SU-DHL-6 (cell line): ENCODE measurements around the gene GAB2.

Experiments used
- H2AFZ ChIP-seq: fragments of 200-600 bp; sonication (generic); 2 replicates; pipeline ENCODE4 v1.6.1; 2014; ENCODE audit warnings: low read depth, mild to moderate bottlenecking, moderate library complexity, mixed read lengths, antibody characterized with exemption, low read length; ENCODE audit not compliant: severe bottlenecking
- H3F3A ChIP-seq: fragments of 200-600 bp; shearing (Covaris generic); 2 replicates; pipeline ENCODE4 v1.6.0; 2016; ENCODE audit warnings: antibody characterized with exemption, mild to moderate bottlenecking; ENCODE audit not compliant: insufficient read depth
- H3K27ac ChIP-seq: fragments of 200-600 bp; sonication (generic); 2 replicates; pipeline ENCODE4 v1.5.1; 2016; ENCODE audit warnings: low read depth, mild to moderate bottlenecking, low read length, moderate library complexity, mixed read lengths
- H3K27me3 ChIP-seq: fragments of 200-600 bp; sonication (generic), shearing (Covaris generic); 2 replicates; pipeline ENCODE4 v1.6.0; 2014; ENCODE audit warnings: mild to moderate bottlenecking, low read length
- H3K36me3 ChIP-seq: fragments of 200-600 bp; sonication (generic); 2 replicates; pipeline ENCODE4 v1.6.1; 2014; ENCODE audit warnings: mild to moderate bottlenecking, low read length, mixed read lengths
- H3K4me2 ChIP-seq: fragments of 300-600, 200-600 bp; shearing (Covaris generic), sonication (generic); 2 replicates; pipeline ENCODE4 v1.6.0; 2014; ENCODE audit warnings: low read length, low read depth, mild to moderate bottlenecking; ENCODE audit not compliant: poor library complexity, severe bottlenecking
- H3K4me3 ChIP-seq: fragments of 200-600 bp; sonication (generic); 2 replicates; pipeline ENCODE4 v1.5.1; 2014; ENCODE audit warnings: antibody characterized with exemption, low read length, mild to moderate bottlenecking, mixed read lengths; ENCODE audit not compliant: insufficient read depth, poor library complexity, severe bottlenecking
- H3K79me2 ChIP-seq: fragments of 200-600 bp; sonication (generic); 2 replicates; pipeline ENCODE4 v1.6.1; 2014; ENCODE audit warnings: mild to moderate bottlenecking, low read length, moderate library complexity; ENCODE audit not compliant: insufficient read depth
- H3K9ac ChIP-seq: fragments of 200-600 bp; sonication (generic); 2 replicates; pipeline ENCODE4 v1.7.0; 2014; ENCODE audit warnings: mild to moderate bottlenecking, low read length
- H3K9me2 ChIP-seq: fragments of 200-600 bp; sonication (generic); replicated peaks from 2 replicates; pipeline ENCODE4 v1.6.1; 2014; ENCODE audit warnings: low read length; ENCODE audit not compliant: insufficient read depth
- H3K9me3 ChIP-seq: fragments of 200-600 bp; sonication (generic); 2 replicates; pipeline ENCODE4 v1.6.1; 2014; ENCODE audit warnings: low read length, mixed read lengths; ENCODE audit not compliant: insufficient read depth
- H4K20me1 ChIP-seq: fragments of 200-600 bp; sonication (generic); 2 replicates; pipeline ENCODE4 v1.6.1; 2014; ENCODE audit warnings: low read depth, mild to moderate bottlenecking, antibody characterized with exemption, low read length, moderate library complexity, mixed read lengths
- CTCF ChIP-seq: fragments of 200-600 bp; sonication (generic); IDR thresholded peaks from one replicate; pipeline ENCODE4 v1.5.1; 2017; ENCODE audit warnings: antibody characterized with exemption, mild to moderate bottlenecking, low read length, moderate library complexity; ENCODE audit not compliant: insufficient read depth, poor library complexity, severe bottlenecking
- EZH2phosphoT487 ChIP-seq: fragments of 200-600 bp; sonication (generic), shearing (Covaris generic); conservative IDR thresholded peaks from 2 replicates; pipeline ENCODE4 v1.6.1; 2018; ENCODE audit warnings: mild to moderate bottlenecking, antibody characterized with exemption, low read length, moderate library complexity, mixed read lengths

Gene GAB2

GRCh38 chr11:78181185-78181584, 236.4 kb downstream of the GAB2 start:
- H3K9me3 ChIP-seq, result no peaks in the 10 kb centered on the region
- H3K4me2 ChIP-seq, result no peak overlapping the region
- H2AFZ ChIP-seq, result no peak overlapping the region

GRCh38 chr11:78180751-78181150, 236.9 kb downstream of the GAB2 start:
- H3K36me3 ChIP-seq, result no peaks in the 10 kb centered on the region
- H3F3A ChIP-seq, result no peaks in the 10 kb centered on the region
- H2AFZ ChIP-seq, result no peak overlapping the region
- no peaks in the 10 kb centered on the region for H3K27me3 ChIP-seq
- no peaks in the 10 kb centered on the region for H3K9me3 ChIP-seq
- H3K4me3 ChIP-seq, result no peak overlapping the region
- no peaks in the 10 kb centered on the region for H3K9me2 ChIP-seq
- H3K27ac ChIP-seq, result no peak overlapping the region
- H3K9ac ChIP-seq, result no peak overlapping the region
- no peaks in the 10 kb centered on the region for H3K79me2 ChIP-seq
- H3K4me2 ChIP-seq, result no peak overlapping the region
- TF ChIP-seq EZH2phosphoT487, result no peak
- TF ChIP-seq CTCF, result no peak
- no peaks in the 10 kb centered on the region for H4K20me1 ChIP-seq

More at GRCh38 chr11:78181185-78181584, 236.4 kb downstream of the GAB2 start:
- Histone ChIP-seq H4K20me1 (no peaks in the 10 kb centered on the region), H3K36me3 (no peaks in the 10 kb centered on the region), H3K79me2 (no peaks in the 10 kb centered on the region), H3K9ac (no peak overlapping the region), H3K9me2 (no peaks in the 10 kb centered on the region), H3K27me3 (no peaks in the 10 kb centered on the region), H3K4me3 (no peak overlapping the region), H3F3A (no peaks in the 10 kb centered on the region), H3K27ac (no peak overlapping the region)
- TF ChIP-seq EZH2phosphoT487, result no peak
- TF ChIP-seq CTCF, result no peak

- H3K27ac ChIP-seq, result no peak overlapping the region
- H3K4me3 ChIP-seq, result no peak overlapping the region
- no peak overlapping the region for H2AFZ ChIP-seq
- no peaks in the 10 kb centered on the region for H4K20me1 ChIP-seq
- no peaks in the 10 kb centered on the region for H3K9me3 ChIP-seq
- H3K4me2 ChIP-seq, result no peak overlapping the region
- no peak overlapping the region for H3K9ac ChIP-seq
- no peaks in the 10 kb centered on the region for H3K36me3 ChIP-seq
- H3K79me2 ChIP-seq, result no peaks in the 10 kb centered on the region
- no peaks in the 10 kb centered on the region for H3F3A ChIP-seq
- no peaks in the 10 kb centered on the region for H3K9me2 ChIP-seq
- no peaks in the 10 kb centered on the region for H3K27me3 ChIP-seq
- TF ChIP-seq EZH2phosphoT487 (no peak), CTCF (no peak)
Observed at GRCh38 chr11:78179459-78180071, 238.1 kb downstream of the GAB2 start.
